Small intestine (tissue), 7 donors: ENCODE measurements around the gene RYR2. TPM values are rescaled to one million over a fixed set of nuclear protein-coding genes. Genes with fewer than 3 reads are reported as not detected.

Experiments
- DNase-seq, 2 donors: peaks; one replicate each; pipeline versions ENCODE4 v3.0.0 to v3.0.0-alpha.2; 2013
- FAIRE-seq: peaks from 2 replicates; lab custom pipeline; 2012; peaks lifted over from hg19 to GRCh38; lab: Jason Lieb, UNC
- H3K27ac ChIP-seq, 3 donors: one replicate each; pipeline ENCODE4 v1.5.1; 2013; ENCODE audit warnings: low read length in 2 of 3, mild to moderate bottlenecking in 2 of 3, control low read depth in 1 of 3, inconsistent platforms in 1 of 3, low read depth in 1 of 3, moderate library complexity in 1 of 3
- H3K27me3 ChIP-seq, 3 donors: one replicate each; pipeline ENCODE4 v1.6.1; 2013; ENCODE audit warnings: low read length in 3 of 3, inconsistent platforms in 1 of 3; ENCODE audit not compliant: control insufficient read depth in 3 of 3, insufficient read depth in 3 of 3
- H3K36me3 ChIP-seq, 3 donors: one replicate each; pipeline ENCODE4 v1.6.1; 2013; ENCODE audit warnings: low read length in 3 of 3, inconsistent platforms in 1 of 3, low read depth in 1 of 3, mild to moderate bottlenecking in 1 of 3, moderate library complexity in 1 of 3; ENCODE audit not compliant: control insufficient read depth in 3 of 3, insufficient read depth in 2 of 3
- H3K4me1 ChIP-seq, 3 donors: one replicate each; pipeline ENCODE4 v1.6.1; 2013; ENCODE audit warnings: low read length in 2 of 3, inconsistent platforms in 1 of 3, low read depth in 1 of 3, mild to moderate bottlenecking in 1 of 3, moderate library complexity in 1 of 3; ENCODE audit not compliant: control insufficient read depth in 3 of 3, insufficient read depth in 2 of 3
- H3K4me3 ChIP-seq, 3 donors: one replicate each; pipeline ENCODE4 v1.5.1; 2013; ENCODE audit warnings: low read length in 3 of 3, control low read depth in 1 of 3, inconsistent platforms in 1 of 3, low read depth in 1 of 3, mild to moderate bottlenecking in 1 of 3, moderate library complexity in 1 of 3
- H3K9me3 ChIP-seq, 2 donors: one replicate each; pipeline ENCODE4 v1.6.1; 2013; ENCODE audit warnings: low read depth in 1 of 2, low read length in 1 of 2; ENCODE audit not compliant: control insufficient read depth in 2 of 2, insufficient read depth in 1 of 2
- WGBS, 3 donors: extraction: QIAGEN DNeasy Blood & Tissue Kit; methylation state at CpG; one replicate each; pipeline ENCODE4 v1.1.7; 2013; 5-methylcytosine and 5-hydroxymethylcytosine counted together
- polyA plus RNA-seq, 4 donors: library from polyadenylated mRNA; stranded (reverse) in 3 of 4; unstranded in 1 of 4; fragments of 200-250 nt in 3 of 4; fragments of 120-200 nt in 1 of 4; gene quantifications; one replicate each; pipeline versions ENCODE4 v1.2.1 to v1.2.3, GENCODE V29; 2013
- donor health status: healthy with polysubstance abuse.
- donor health status: control.
- donor health status: control.
- donor health status: Bipolar disorder and iron deficiency.
- donor health status: healthy.

RYR2 gene
- polyA plus RNA-seq, 4 donors = 0.22 to 1.5 (median 0.62) TPM

DNA sequence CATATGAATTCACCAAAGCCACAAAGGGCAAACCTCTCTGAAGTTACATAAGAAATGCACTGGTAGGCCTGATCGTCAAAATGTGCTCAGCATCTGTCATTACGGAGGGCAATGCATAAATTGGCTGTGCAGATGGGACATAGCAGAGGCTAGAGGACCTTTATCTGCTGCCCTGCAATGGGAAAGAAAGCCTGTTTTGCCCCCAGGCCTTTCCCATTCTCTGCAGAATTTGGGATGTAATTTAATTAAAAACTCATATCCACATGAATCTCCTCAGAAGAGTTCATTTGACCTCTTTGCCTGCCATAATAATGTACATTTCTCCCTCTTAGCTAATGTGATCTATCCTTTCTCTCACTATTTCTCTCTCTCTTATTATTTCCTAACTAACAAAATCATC, 690.7 kb downstream of the RYR2 start:
- 86 to 94% (median 90%) methylated on average over 2 of the region's 2 CpGs for WGBS, 3 donors
- no peak overlapping the region for H3K4me3 ChIP-seq
- no peak overlapping the region for H3K27ac ChIP-seq
- FAIRE-seq (no peak), DNase-seq (no peak)
- H3K9me3 ChIP-seq = no peaks in the 10 kb centered on the region
- H3K4me1 ChIP-seq = no peaks in the 10 kb centered on the region
- no peaks in the 10 kb centered on the region for H3K36me3 ChIP-seq
- no peaks in the 10 kb centered on the region for H3K27me3 ChIP-seq

DNA sequence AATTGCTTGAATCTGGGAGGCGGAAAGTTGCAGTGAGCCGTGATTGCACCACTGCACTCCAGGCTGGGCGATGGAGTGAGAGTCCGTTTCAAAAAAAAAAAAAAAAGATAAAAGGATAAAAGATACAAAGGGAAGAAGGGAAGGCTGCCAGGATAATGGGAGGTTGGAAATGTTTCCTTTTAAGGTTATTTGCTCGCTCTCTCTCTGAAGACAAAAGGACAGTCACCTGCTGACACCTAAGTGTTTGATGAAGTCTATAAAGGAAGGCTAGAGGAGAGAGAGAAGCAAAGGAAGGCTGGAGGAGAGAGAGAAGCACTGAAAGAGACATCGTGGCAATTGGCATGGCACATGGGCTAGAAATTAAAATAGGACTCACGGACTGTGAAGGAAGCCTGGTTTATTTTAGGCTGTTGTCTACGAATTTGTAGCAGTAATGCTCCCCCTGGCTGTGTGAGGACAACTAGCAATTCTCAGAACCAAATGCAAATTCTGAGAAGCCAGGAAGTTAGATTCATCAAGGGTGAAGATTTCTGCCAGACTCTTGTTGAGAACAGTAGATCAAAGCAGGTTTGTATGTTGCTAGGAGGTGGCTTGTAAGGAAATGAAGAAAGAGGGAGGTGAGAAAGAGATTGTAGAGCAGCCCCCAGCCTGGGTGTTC, 694.5 kb downstream of the RYR2 start:
- whole genome bisulfite sequencing, 3 donors = 60 to 64% (median 62%) methylated on average over 8 of the region's 8 CpGs
- Histone ChIP-seq H3K9me3 (no peaks in the 10 kb centered on the region), H3K4me3 (no peak overlapping the region), H3K4me1 (no peaks in the 10 kb centered on the region), H3K36me3 (no peaks in the 10 kb centered on the region), H3K27ac (no peak overlapping the region), H3K27me3 (no peaks in the 10 kb centered on the region)
- peak; percentile 39 to 49 for DNase-seq
- no peak for FAIRE-seq

DNA sequence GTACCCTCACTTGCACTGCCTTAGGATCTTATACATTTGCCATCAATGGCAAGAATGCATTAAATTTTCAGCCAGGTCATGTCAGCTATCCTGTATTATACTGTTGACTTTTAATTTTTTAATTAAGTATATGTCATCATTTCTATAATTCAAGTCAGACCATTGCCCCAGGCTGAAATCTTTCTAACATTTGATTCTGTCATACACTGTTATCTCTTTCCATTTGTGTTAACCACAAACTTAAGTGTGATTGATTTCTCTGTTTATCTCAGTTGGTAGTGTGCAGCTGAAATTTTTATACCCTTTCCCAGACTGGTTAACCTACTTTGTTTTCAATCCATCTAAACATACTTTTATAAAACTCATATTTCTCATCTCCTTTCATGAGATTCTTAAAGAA, 695.5 kb downstream of the RYR2 start:
- no peak overlapping the region for H3K4me3 ChIP-seq
- no peaks in the 10 kb centered on the region for H3K27me3 ChIP-seq
- no peak for FAIRE-seq
- no peaks in the 10 kb centered on the region for H3K4me1 ChIP-seq
- DNase-seq = no peak
- no peaks in the 10 kb centered on the region for H3K9me3 ChIP-seq
- no peak overlapping the region for H3K27ac ChIP-seq
- no peaks in the 10 kb centered on the region for H3K36me3 ChIP-seq

DNA sequence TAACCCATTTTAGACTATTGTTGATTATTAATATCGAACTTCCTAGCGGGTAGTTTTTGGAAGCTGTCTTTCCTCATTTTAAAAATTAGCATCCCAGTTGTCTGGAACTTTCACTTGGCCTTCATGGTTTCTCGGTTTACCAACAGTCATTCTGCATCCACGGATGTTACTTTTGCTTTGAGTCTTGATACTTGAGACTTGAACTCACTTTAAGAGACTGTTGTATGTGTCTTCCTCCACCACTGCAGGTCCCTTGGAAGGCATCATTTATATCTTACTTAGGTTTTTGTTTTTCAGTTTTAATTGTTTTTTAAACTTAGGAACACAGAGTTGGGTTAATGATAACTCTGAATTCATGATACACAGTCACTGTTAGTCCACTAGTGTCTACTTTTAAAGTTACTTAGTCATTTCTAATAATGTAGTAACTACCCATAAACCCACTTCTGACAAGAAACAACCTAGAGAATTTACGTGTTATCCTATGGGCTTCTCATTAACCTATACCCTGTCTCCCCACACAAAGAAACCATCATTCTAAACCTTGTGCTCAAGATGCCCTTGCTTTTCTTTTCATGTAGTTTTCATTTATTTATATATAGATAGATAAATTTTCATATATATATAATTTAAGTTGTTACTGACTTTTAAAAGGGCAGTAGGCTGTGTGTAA, 696.1 kb downstream of the RYR2 start:
- no peaks in the 10 kb centered on the region for H3K27me3 ChIP-seq
- 74 to 87% (median 81%) methylated on average over 5 of the region's 5 CpGs for WGBS, 3 donors
- no peak for FAIRE-seq

DNA sequence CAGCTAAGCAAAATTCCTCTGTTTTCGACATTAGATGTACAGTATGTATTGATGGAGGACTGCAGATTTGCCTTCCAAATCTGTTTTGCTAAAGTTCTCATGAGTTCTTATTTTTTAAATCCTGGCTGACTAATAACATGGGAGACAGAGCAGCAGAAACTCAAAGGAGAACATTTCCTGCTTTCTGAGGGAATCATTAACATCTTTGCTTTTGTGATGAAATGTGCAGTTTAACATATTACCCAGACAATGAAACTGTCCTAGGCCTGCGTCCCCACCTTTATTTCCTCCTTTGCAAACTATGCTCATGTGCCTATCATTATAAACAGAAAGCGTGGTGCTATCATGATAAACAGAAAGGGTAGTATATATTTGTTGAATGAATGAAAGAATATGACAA, 698.9 kb downstream of the RYR2 start:
- Histone ChIP-seq H3K4me1 (no peaks in the 10 kb centered on the region), H3K27me3 (no peaks in the 10 kb centered on the region), H3K36me3 (no peaks in the 10 kb centered on the region), H3K27ac (peak overlapping the region in 1 of 3 donors; percentile 14), H3K4me3 (no peak overlapping the region), H3K9me3 (no peaks in the 10 kb centered on the region)
- DNase-seq = peak in 1 of 2 donors; percentile 54
- FAIRE-seq = no peak
- WGBS, 3 donors = 56 to 72% (median 67%) methylated on average over 3 of the region's 3 CpGs

More for the DNA sequence above, 696.1 kb downstream of the RYR2 start:
- H3K36me3 ChIP-seq = no peaks in the 10 kb centered on the region
- no peak for DNase-seq
- H3K4me3 ChIP-seq = no peak overlapping the region
- no peak overlapping the region for H3K27ac ChIP-seq
- H3K9me3 ChIP-seq = no peaks in the 10 kb centered on the region
- no peaks in the 10 kb centered on the region for H3K4me1 ChIP-seq

GRCh38 chr1:237745545-237745944, 703.6 kb downstream of the RYR2 start:
- no peak overlapping the region for H3K4me3 ChIP-seq
- H3K27ac ChIP-seq = no peak overlapping the region
- H3K4me1 ChIP-seq = no peaks in the 10 kb centered on the region
- no peaks in the 10 kb centered on the region for H3K27me3 ChIP-seq
- H3K36me3 ChIP-seq = no peaks in the 10 kb centered on the region
- DNase-seq (no peak), FAIRE-seq (no peak)
- 94 to 98% (median 96%) methylated on average over 4 of the region's 4 CpGs for WGBS, 3 donors
- no peaks in the 10 kb centered on the region for H3K9me3 ChIP-seq

GRCh38 chr1:237748171-237748960, 706.4 kb downstream of the RYR2 start:
- WGBS, 3 donors = 51 to 77% (median 70%) methylated on average over 2 of the region's 2 CpGs
- Histone ChIP-seq H3K27ac (no peak overlapping the region), H3K4me3 (no peak overlapping the region), H3K9me3 (no peaks in the 10 kb centered on the region), H3K4me1 (no peaks in the 10 kb centered on the region), H3K36me3 (no peaks in the 10 kb centered on the region), H3K27me3 (no peaks in the 10 kb centered on the region)
- FAIRE-seq (no peak), DNase-seq (no peak)

DNA sequence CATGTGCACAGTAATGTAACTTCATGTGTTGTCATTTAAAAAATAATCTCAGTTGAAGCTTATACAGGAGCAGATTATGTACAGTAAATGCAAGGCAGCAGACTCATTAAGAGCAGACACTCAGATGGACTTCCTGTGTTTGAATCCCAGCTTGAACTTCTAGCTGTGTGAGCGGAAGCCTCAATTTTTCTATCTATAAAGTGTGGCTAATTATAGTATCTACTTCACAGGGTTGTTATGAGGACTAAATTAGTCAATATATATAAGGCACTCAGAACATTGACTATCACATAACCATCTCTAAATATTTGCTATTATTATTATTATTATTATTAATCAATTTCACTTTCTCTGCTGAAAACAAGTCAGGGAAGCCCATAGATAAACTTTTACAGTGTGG, 707.1 kb downstream of the RYR2 start:
- Histone ChIP-seq H3K9me3 (no peaks in the 10 kb centered on the region), H3K36me3 (no peaks in the 10 kb centered on the region), H3K4me1 (no peaks in the 10 kb centered on the region), H3K4me3 (no peak overlapping the region), H3K27ac (no peak overlapping the region), H3K27me3 (no peaks in the 10 kb centered on the region)
- 78 to 100% (median 94%) methylated on average over 1 of the region's 1 CpG for WGBS, 3 donors
- DNase-seq (no peak), FAIRE-seq (no peak)
